Vagina (tissue), 2 donors: ENCODE measurements around the gene ERC2. TPM values are rescaled to one million over a fixed set of nuclear protein-coding genes. Genes with fewer than 3 reads are reported as not detected.

Source experiments
- DNase-seq, 2 donors: peaks; one replicate each; pipeline ENCODE4 v3.0.0-alpha.2; 2017; ENCODE audit errors: extremely low spot score in 2 of 2
- H3K27ac ChIP-seq: fragments of 200-600 bp; sonication (generic); one replicate; pipeline ENCODE4 v1.5.1; 2019
- H3K27me3 ChIP-seq: fragments of 200-600 bp; sonication (generic); one replicate; pipeline ENCODE4 v1.5.1; 2019
- H3K36me3 ChIP-seq, 2 donors: fragments of 200-600 bp; sonication (generic); one replicate each; pipeline ENCODE4 v1.5.1; 2017 to 2019
- H3K4me1 ChIP-seq: fragments of 200-600 bp; sonication (generic); one replicate; pipeline ENCODE4 v1.5.1; 2019
- H3K4me3 ChIP-seq, 2 donors: fragments of 200-600 bp; sonication (generic); 1 replicate in 1 of 2; 2 replicates in 1 of 2; pipeline ENCODE4 v1.5.1; 2016 to 2019
- H3K9me3 ChIP-seq: fragments of 200-600 bp; sonication (generic); one replicate; pipeline ENCODE4 v1.5.1; 2019
- POLR2A ChIP-seq, 2 donors: fragments of 450-650 bp; IDR thresholded peaks; one replicate each; pipeline ENCODE4 v1.6.1; 2017; ENCODE audit warnings: antibody characterized with exemption in 2 of 2, mild to moderate bottlenecking in 2 of 2, moderate library complexity in 2 of 2
- POLR2AphosphoS5 ChIP-seq, 2 donors: sonication (generic); formaldehyde crosslinking; IDR thresholded peaks; one replicate each; pipeline ENCODE4 v1.9.0; 2017; ENCODE audit warnings: antibody characterized with exemption in 2 of 2, mild to moderate bottlenecking in 2 of 2, low read depth in 1 of 2; ENCODE audit not compliant: insufficient read depth in 1 of 2
- intact Hi-C: fragments of 100-400 bp; cut with DNase I; formaldehyde crosslinking; loops from one replicate; pipeline ENCODE4 v1.15.1; 2023
- total RNA-seq: library from RNA; depleted of rRNA; stranded (reverse); fragments of >200 nt; gene quantifications from one replicate; pipeline ENCODE4 v1.2.3, GENCODE V29; 2016
- TF ChIP-seq, protein P1 (sequence below), 3 experiments: fragments of 450-650 bp in 2 of 3; fragments of 200-600 bp in 1 of 3; sonication (generic) in 1 of 3; IDR thresholded peaks; one replicate each; pipeline ENCODE4 v1.5.1; 2017 to 2019; ENCODE audit warnings: antibody characterized with exemption in 3 of 3, mild to moderate bottlenecking in 2 of 3, moderate library complexity in 2 of 3

Gene ERC2
- total RNA-seq, 1 donor from 2014 or later, result 1.2 TPM

GRCh38 chr3:55556619-55557537 is 911.4 kb downstream of the ERC2 start:
- H3K36me3 ChIP-seq, result no peaks in the 10 kb centered on the region
- H3K4me1 ChIP-seq, result peaks cover 21% of the 10 kb centered on the region
- intact Hi-C loops, result no loop called here
- no peaks in the 10 kb centered on the region for H3K9me3 ChIP-seq
- H3K27me3 ChIP-seq, result no peaks in the 10 kb centered on the region
- no peak overlapping the region for H3K27ac ChIP-seq
- H3K4me3 ChIP-seq, result no peak overlapping the region
- DNase-seq, result no peak
- TF ChIP-seq, protein P1, sequence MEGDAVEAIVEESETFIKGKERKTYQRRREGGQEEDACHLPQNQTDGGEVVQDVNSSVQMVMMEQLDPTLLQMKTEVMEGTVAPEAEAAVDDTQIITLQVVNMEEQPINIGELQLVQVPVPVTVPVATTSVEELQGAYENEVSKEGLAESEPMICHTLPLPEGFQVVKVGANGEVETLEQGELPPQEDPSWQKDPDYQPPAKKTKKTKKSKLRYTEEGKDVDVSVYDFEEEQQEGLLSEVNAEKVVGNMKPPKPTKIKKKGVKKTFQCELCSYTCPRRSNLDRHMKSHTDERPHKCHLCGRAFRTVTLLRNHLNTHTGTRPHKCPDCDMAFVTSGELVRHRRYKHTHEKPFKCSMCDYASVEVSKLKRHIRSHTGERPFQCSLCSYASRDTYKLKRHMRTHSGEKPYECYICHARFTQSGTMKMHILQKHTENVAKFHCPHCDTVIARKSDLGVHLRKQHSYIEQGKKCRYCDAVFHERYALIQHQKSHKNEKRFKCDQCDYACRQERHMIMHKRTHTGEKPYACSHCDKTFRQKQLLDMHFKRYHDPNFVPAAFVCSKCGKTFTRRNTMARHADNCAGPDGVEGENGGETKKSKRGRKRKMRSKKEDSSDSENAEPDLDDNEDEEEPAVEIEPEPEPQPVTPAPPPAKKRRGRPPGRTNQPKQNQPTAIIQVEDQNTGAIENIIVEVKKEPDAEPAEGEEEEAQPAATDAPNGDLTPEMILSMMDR (IDR thresholded peaks at IDR 0.05), result no peak
- TF ChIP-seq POLR2A (IDR thresholded peaks at IDR 0.05), result no peak
- TF ChIP-seq POLR2AphosphoS5 (IDR thresholded peaks at IDR 0.05; ENCODE audit: insufficient read depth in 1 of 2, low read depth in 1 of 2), result no peak

- TF ChIP-seq POLR2AphosphoS5 (IDR thresholded peaks at IDR 0.05; ENCODE audit: insufficient read depth in 1 of 2, low read depth in 1 of 2), result no peak
- no peak for TF ChIP-seq POLR2A (IDR thresholded peaks at IDR 0.05)
- TF ChIP-seq, protein P1 (IDR thresholded peaks at IDR 0.05), result no peak
- intact Hi-C loops, result no loop called here
- no peak overlapping the region for H3K27ac ChIP-seq
These were observed 912.2 kb downstream of the ERC2 start for GRCh38 chr3:55555873-55556618.

GRCh38 chr3:55554634-55555425 is 913.4 kb downstream of the ERC2 start:
- no peaks in the 10 kb centered on the region for H3K27me3 ChIP-seq
- H3K27ac ChIP-seq, result no peak overlapping the region
- no peak for TF ChIP-seq POLR2AphosphoS5 (IDR thresholded peaks at IDR 0.05; ENCODE audit: insufficient read depth in 1 of 2, low read depth in 1 of 2)
- TF ChIP-seq POLR2A (IDR thresholded peaks at IDR 0.05), result no peak
- TF ChIP-seq, protein P1 (IDR thresholded peaks at IDR 0.05), result no peak
- no peaks in the 10 kb centered on the region for H3K36me3 ChIP-seq
- H3K4me3 ChIP-seq, result no peak overlapping the region
- no peaks in the 10 kb centered on the region for H3K9me3 ChIP-seq
- intact Hi-C loops, result no loop called here
- peaks cover 21% of the 10 kb centered on the region for H3K4me1 ChIP-seq
- DNase-seq, result no peak

More at GRCh38 chr3:55555873-55556618, 912.2 kb downstream of the ERC2 start:
- Histone ChIP-seq H3K4me3 (no peak overlapping the region), H3K9me3 (no peaks in the 10 kb centered on the region), H3K4me1 (peaks cover 21% of the 10 kb centered on the region), H3K36me3 (no peaks in the 10 kb centered on the region), H3K27me3 (no peaks in the 10 kb centered on the region)
- no peak for DNase-seq

- intact Hi-C loops, result no loop called here
- Histone ChIP-seq H3K27me3 (no peaks in the 10 kb centered on the region), H3K9me3 (no peaks in the 10 kb centered on the region), H3K4me3 (no peak overlapping the region), H3K27ac (no peak overlapping the region), H3K36me3 (no peaks in the 10 kb centered on the region), H3K4me1 (peaks cover 16% of the 10 kb centered on the region)
- DNase-seq, result no peak
- TF ChIP-seq POLR2A (IDR thresholded peaks at IDR 0.05) (no peak), POLR2AphosphoS5 (IDR thresholded peaks at IDR 0.05; ENCODE audit: insufficient read depth in 1 of 2, low read depth in 1 of 2) (no peak)
- TF ChIP-seq, protein P1 (IDR thresholded peaks at IDR 0.05), result no peak
These were observed 916.6 kb downstream of the ERC2 start for GRCh38 chr3:55551644-55552043.
